GM18858 (cell line): ENCODE measurements around the gene IGLON5.

Source experiments
- ATAC-seq: cut with Tn5 transposase; IDR thresholded peaks from one replicate; pipeline ENCODE4 v1.9.1; 2021; ENCODE audit not compliant: unreplicated experiment

Gene IGLON5

DNA sequence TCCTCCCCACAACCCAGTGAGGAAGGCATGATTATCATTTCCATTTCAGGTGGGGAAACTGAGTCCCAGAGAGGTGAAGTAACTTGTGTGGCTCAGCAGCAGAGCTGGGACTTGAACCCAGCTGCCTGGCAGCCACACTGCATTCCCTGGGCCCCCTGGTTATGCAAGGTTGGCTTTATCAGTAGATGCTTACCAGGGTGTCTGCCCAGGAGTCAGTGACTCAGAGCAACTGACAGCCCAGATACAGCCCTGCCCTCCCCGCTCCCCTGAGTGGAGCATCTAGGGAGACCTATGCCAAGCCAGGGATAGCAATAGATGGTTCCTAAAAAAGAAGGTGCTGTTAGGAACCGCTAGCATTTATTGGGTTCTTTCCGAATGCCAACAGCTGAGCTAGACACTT, 5.9 kb downstream of the IGLON5 start:
- no peak for ATAC-seq

DNA sequence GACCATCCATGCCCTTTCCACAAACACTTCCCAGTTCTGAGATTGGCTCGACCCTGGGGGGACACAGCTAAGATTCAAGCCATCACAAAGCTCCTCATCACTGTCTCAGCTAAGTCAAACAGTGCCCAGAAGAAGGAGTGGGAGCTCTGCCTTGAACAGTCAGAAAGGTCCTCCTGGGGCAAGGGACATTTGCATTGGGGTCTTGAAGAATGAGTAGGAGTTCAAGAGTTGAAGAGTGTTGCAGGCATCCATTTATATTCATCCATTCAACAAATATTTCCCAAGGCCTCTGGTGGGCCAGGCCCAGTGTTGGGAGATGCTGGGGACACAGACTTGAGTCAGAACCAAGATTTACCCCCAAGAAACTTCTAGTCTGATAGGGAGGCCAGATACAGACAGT, 6.5 kb downstream of the IGLON5 start:
- no peak for ATAC-seq

- ATAC-seq, result no peak
Observed at GRCh38 chr19:51318687-51319648, 7.5 kb downstream of the IGLON5 start.

GRCh38 chr19:51319649-51320279, 8.3 kb downstream of the IGLON5 start:
- no peak for ATAC-seq

DNA sequence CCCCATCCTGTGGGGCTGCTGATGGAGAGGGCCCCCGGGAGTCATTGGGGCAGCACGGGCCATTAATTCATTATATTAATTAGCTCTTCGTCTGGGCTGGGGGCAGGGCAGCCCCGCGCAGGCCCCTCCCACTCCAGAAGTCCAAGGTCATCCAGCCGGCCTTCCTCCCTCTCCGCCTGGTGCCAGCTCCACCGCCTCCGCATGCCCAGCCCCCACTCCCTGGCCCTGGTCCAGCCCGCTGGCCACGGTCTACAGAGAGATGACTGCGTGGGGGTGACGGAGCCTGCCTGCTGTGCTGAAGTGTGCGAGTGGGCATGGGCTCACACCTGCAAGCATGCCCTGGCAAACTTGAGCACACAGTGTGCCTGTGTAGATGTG, 8.8 kb downstream of the IGLON5 start:
- no peak for ATAC-seq

GRCh38 chr19:51321799-51322198, 10.4 kb downstream of the IGLON5 start:
- ATAC-seq, result no peak

DNA sequence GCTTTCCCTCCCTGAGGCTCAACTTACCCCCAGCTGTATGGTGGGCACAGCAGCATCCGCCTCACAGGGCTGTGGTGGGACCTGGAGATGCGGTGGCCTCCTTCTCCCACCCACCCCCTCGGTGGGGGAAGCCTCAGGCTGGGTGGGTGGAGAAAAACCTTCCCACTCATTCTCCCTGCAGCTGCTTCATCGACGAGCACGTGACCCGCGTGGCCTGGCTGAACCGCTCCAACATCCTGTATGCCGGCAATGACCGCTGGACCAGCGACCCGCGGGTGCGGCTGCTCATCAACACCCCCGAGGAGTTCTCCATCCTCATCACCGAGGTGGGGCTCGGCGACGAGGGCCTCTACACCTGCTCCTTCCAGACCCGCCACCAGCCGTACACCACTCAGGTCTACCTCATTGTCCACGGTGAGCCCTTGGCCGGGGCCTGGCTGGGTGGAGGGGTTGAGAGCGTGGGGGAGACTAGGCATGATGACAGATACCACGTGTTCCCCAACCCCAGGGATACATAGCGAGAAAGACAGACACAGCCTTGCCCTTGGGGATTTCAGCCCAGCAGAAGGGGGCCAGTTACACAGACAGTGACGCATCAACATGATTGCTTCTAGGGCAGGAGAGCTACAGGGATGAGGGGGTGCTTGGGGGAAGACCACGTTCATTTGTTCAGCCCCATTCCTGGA, 12.2 kb downstream of the IGLON5 start:
- ATAC-seq, result no peak

- ATAC-seq, result no peak
Observed at GRCh38 chr19:51324167-51324481, 12.7 kb downstream of the IGLON5 start.

DNA sequence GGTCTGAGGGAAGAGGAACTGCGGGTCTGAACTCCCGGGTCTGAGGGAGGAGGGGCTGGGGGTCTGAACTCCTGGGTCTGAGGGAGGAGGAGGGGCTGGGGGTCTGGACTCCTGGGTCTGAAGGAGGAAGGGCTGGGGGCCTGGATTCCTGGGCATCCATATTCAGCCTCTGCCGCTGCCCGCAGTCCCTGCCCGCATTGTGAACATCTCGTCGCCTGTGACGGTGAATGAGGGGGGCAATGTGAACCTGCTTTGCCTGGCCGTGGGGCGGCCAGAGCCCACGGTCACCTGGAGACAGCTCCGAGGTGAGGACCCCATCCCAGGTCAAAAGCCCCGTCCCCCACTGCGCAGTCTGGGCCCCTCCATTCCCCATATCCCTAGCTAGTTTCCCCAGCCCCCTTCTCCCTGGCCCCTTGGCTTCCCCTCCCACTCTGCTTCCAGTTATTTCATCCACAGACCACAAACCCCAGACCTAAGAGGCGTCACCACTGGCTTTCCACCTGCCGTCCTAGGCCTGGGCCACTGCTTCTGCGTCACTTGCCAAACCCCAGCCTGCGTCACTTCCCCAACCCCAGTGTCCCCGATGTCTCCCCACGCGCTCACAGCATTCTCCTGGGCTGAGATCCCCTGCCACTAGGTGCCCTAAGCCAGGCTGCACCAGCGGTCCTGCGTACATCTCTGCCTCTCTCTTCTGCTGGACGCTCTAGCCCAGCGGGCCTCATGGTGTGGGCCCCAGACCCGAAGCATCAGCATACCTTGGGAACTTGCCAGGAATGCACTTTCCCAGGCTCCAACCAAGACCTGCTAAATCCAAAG, 13.9 kb downstream of the IGLON5 start:
- no peak for ATAC-seq

GRCh38 chr19:51326216-51327065, 15.0 kb downstream of the IGLON5 start:
- no peak for ATAC-seq

GRCh38 chr19:51327066-51328001, 15.9 kb downstream of the IGLON5 start:
- no peak for ATAC-seq

GRCh38 chr19:51329411-51329810, 18.0 kb downstream of the IGLON5 start:
- no peak for ATAC-seq

DNA sequence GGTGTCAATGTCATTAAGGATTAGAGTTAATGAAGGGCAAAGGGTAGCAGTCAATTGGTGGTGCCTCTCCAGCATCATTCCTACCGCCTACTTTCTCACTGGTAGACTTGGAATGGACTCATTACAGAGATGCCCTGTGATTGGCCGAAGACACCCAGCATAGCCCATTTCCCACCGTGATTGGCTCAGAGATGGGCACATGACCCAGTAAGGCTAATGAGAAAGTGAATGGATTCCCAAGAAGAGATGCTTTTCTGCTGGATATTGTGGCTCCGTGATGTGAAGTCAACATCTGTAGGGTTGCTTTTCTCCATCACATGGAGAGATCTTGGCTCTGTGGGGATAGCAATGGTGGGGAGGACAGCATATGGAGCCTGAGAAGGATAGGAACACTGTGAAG, 18.9 kb downstream of the IGLON5 start:
- ATAC-seq, result no peak

GRCh38 chr19:51331193-51331592, 19.7 kb downstream of the IGLON5 start:
- no peak for ATAC-seq

GRCh38 chr19:51331716-51332115, 20.3 kb downstream of the IGLON5 start:
- ATAC-seq, result no peak

DNA sequence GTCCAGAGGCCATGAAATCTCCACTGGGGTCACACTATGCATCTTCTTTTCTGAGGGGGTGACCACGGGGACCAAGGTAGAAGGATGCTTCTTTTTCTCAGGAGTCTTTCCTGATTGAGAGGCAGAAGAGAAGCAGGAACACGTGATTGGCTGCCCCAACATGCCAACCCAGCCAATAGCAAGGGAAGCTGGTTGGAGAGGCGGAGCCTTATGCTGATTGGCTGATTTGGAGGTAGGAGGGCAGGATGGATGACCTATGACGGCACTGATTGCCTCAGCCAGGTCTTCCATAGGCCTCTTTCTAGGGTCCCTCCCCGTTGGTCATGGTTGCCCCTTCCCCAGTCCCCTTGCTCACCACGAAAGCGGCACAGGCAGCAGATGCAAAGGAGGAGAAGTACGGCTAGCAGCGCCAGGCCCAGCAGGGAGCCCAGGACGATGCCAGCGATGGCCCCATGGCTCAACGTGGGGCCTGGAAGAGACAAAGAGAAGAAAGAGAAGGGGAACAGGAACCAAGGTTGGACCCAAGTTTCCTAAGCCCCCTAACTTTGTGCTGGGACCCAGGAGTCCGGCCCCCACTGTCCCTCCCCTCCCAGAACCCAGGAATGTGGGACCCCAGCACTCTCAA, 22.5 kb downstream of the IGLON5 start:
- no peak for ATAC-seq

- ATAC-seq, result no peak
Observed at GRCh38 chr19:51337141-51337860, 25.9 kb downstream of the IGLON5 start.
